IMR-90 (cell line): ENCODE data around the gene RGS19. TPM values are rescaled to one million over a fixed set of nuclear protein-coding genes. Genes with fewer than 3 reads are reported as not detected.

ENCODE experiments used
- ATAC-seq: fragments of 200-7000 bp; cut with Tn5 transposase; 2 replicates; pipeline ENCODE4 v1.9.1; 2020; ENCODE audit warnings: low read depth, mild to moderate bottlenecking, moderate library complexity
- BruUV-seq: library from RNA; stranded (reverse); fragments of 400-500 nt; replicated peaks from 2 replicates; lab custom pipeline; 2021; lab: Mats Ljungman, UMichigan
- CTCF ChIA-PET: fragments of 300-600 bp; formaldehyde crosslinking; extraction: SDS; loops from one replicate; lab custom pipeline; 2021; ENCODE audit warnings: antibody characterized with exemption; lab: Yijun Ruan, JAX
- POLR2A ChIA-PET: fragments of 300-600 bp; sonication (Branson Sonifier 250); formaldehyde crosslinking; loops from one replicate; lab custom pipeline; 2022; ENCODE audit warnings: antibody characterized with exemption; ENCODE audit not compliant: unreplicated experiment; lab: Charles Lee
- DNase-seq: peaks from one replicate; pipeline ENCODE4 v3.0.0; 2013
- H2AFZ ChIP-seq: replicated peaks from 2 replicates; pipeline ENCODE3; 2013; ENCODE audit warnings: low read length, mild to moderate bottlenecking; ENCODE audit not compliant: poor library complexity
- H2AK5ac ChIP-seq: 2 replicates; pipeline ENCODE4 v1.6.1; 2013; ENCODE audit warnings: low read depth, low read length, inconsistent platforms
- H2AK9ac ChIP-seq: replicated peaks from 2 replicates; pipeline ENCODE3; 2013; ENCODE audit warnings: mild to moderate bottlenecking, low read depth, low read length, moderate library complexity; ENCODE audit not compliant: poor library complexity
- H2BK120ac ChIP-seq: 2 replicates; pipeline ENCODE4 v1.6.1; 2013; ENCODE audit warnings: low read depth, low read length, inconsistent platforms
- H2BK15ac ChIP-seq: 3 replicates; pipeline ENCODE4 v1.6.1; 2013; ENCODE audit warnings: low read depth, low read length, inconsistent platforms
- H2BK20ac ChIP-seq: 2 replicates; pipeline ENCODE4 v1.6.1; 2013; ENCODE audit warnings: low read depth, mild to moderate bottlenecking, inconsistent platforms, low read length, moderate library complexity
- H2BK5ac ChIP-seq: 2 replicates; pipeline ENCODE4 v1.6.1; 2013; ENCODE audit warnings: mild to moderate bottlenecking, low read depth, low read length, inconsistent platforms; ENCODE audit not compliant: poor library complexity, severe bottlenecking
- H3K14ac ChIP-seq: replicated peaks from 2 replicates; pipeline ENCODE4 v1.6.1; 2013; ENCODE audit warnings: low read depth, low read length, inconsistent platforms
- H3K18ac ChIP-seq: 2 replicates; pipeline ENCODE4 v1.6.1; 2013; ENCODE audit warnings: low read depth, low read length, control low read depth
- H3K23ac ChIP-seq: 2 replicates; pipeline ENCODE4 v1.6.1; 2013; ENCODE audit warnings: low read depth, low read length, inconsistent platforms
- H3K27ac ChIP-seq: 2 replicates; pipeline ENCODE4 v1.5.1; 2013; ENCODE audit warnings: mild to moderate bottlenecking, control low read depth, low read length; ENCODE audit not compliant: insufficient read depth
- H3K27me3 ChIP-seq: 2 replicates; pipeline ENCODE4 v1.6.1; 2013; ENCODE audit warnings: low read length; ENCODE audit not compliant: control insufficient read depth, insufficient read depth
- H3K36me3 ChIP-seq: 2 replicates; pipeline ENCODE4 v1.6.1; 2013; ENCODE audit warnings: low read length, mixed read lengths; ENCODE audit not compliant: control insufficient read depth, insufficient read depth
- H3K4ac ChIP-seq: 2 replicates; pipeline ENCODE4 v1.6.1; 2013; ENCODE audit warnings: low read depth, low read length, inconsistent platforms
- H3K4me1 ChIP-seq: 2 replicates; pipeline ENCODE4 v1.6.1; 2013; ENCODE audit warnings: low read length, mixed read lengths; ENCODE audit not compliant: control insufficient read depth, insufficient read depth
- H3K4me2 ChIP-seq: 2 replicates; pipeline ENCODE4 v1.6.1; 2013; ENCODE audit warnings: low read depth, mild to moderate bottlenecking, control low read depth, low read length, moderate library complexity
- H3K4me3 ChIP-seq: 2 replicates; pipeline ENCODE4 v1.5.1; 2013; ENCODE audit warnings: low read depth, mild to moderate bottlenecking, control low read depth, low read length, moderate library complexity; ENCODE audit not compliant: insufficient read depth
- H3K56ac ChIP-seq: 2 replicates; pipeline ENCODE4 v1.6.1; 2013; ENCODE audit warnings: low read length, inconsistent platforms; ENCODE audit not compliant: insufficient read depth; ENCODE audit errors: extremely low read depth
- H3K79me1 ChIP-seq, 2 experiments: 2 replicates each; pipeline ENCODE4 v1.6.1; 2013; ENCODE audit warnings: low read length in 2 of 2, inconsistent platforms in 1 of 2, low read depth in 1 of 2
- H3K9ac ChIP-seq: 2 replicates; pipeline ENCODE4 v1.6.1; 2013; ENCODE audit warnings: low read depth, low read length, control low read depth
- H3K9me1 ChIP-seq: 2 replicates; pipeline ENCODE4 v1.6.1; 2013; ENCODE audit warnings: low read length, inconsistent platforms; ENCODE audit not compliant: insufficient read depth
- H3K9me3 ChIP-seq: 2 replicates; pipeline ENCODE4 v1.6.1; 2013; ENCODE audit warnings: low read length; ENCODE audit not compliant: control insufficient read depth, insufficient read depth
- H4K20me1 ChIP-seq: 2 replicates; pipeline ENCODE4 v1.6.1; 2013; ENCODE audit warnings: low read length, inconsistent platforms; ENCODE audit not compliant: insufficient read depth
- H4K5ac ChIP-seq: 2 replicates; pipeline ENCODE4 v1.6.1; 2013; ENCODE audit warnings: mild to moderate bottlenecking, low read depth, low read length, control low read depth
- H4K8ac ChIP-seq, 2 experiments: 2 replicates each; pipeline ENCODE4 v1.6.1; 2013; ENCODE audit warnings: low read depth in 2 of 2, low read length in 2 of 2, control low read depth in 1 of 2, inconsistent platforms in 1 of 2
- H4K91ac ChIP-seq: 2 replicates; pipeline ENCODE4 v1.6.1; 2013; ENCODE audit warnings: low read depth, low read length, inconsistent platforms; ENCODE audit not compliant: insufficient read depth
- FOS ChIP-seq: fragments of 150-350 bp; IDR thresholded peaks from 2 replicates; pipeline ENCODE4 v1.6.1; 2016; ENCODE audit warnings: low read depth, low read length
- MXI1 ChIP-seq: IDR thresholded peaks from 2 replicates; pipeline ENCODE4 v1.6.1; 2012; ENCODE audit warnings: low read depth, mild to moderate bottlenecking, low read length, moderate library complexity, borderline replicate concordance
- POLR2A ChIP-seq: IDR thresholded peaks from 2 replicates; pipeline ENCODE4 v1.6.1; 2012; ENCODE audit warnings: mild to moderate bottlenecking, low read depth, low read length
- RFX5 ChIP-seq: IDR thresholded peaks from 2 replicates; pipeline ENCODE4 v1.8.0; 2012; ENCODE audit warnings: low read depth, mild to moderate bottlenecking, low read length, moderate library complexity
- WGBS, 2 experiments: methylation state at CpG; one replicate each; pipeline versions ENCODE4 v1.1.5 to v1.1.7; 2013; ENCODE audit warnings: missing lambda C conversion rate in 2 of 2; ENCODE audit not compliant: insufficient read length in 1 of 2; ENCODE audit errors: extremely low coverage in 2 of 2; 5-methylcytosine and 5-hydroxymethylcytosine counted together
- dilution Hi-C: fragments of 300-500 bp; cut with HindIII; formaldehyde crosslinking; loops from one replicate; pipeline ENCODE4 v1.14.3; 2018; ENCODE audit warnings: low sequenced_read_pairs; ENCODE audit not compliant: unreplicated experiment
- in situ Hi-C: fragments of 300-500 bp; cut with MboI; formaldehyde crosslinking; loops from 3 replicates; pipeline ENCODE4 v1.14.3; 2019; ENCODE audit warnings: low sequenced_read_pairs, inconsistent platforms, mixed read lengths
- intact Hi-C: fragments of 100-400 bp; cut with micrococcal nuclease; formaldehyde crosslinking; loops from 2 replicates; pipeline ENCODE4 v1.10.0; 2022
- polyA plus RNA-seq, 3 experiments: library from polyadenylated mRNA; depleted of rRNA; stranded (reverse); fragments of >200 nt; gene quantifications; 2 replicates each; pipeline ENCODE4 v1.2.3, GENCODE V29; 2012; ENCODE audit warnings: low replicate concordance in 1 of 3
- total RNA-seq: library from RNA; depleted of rRNA; stranded (reverse); fragments of >200 nt; gene quantifications from 2 replicates; pipeline ENCODE4 v1.2.3, GENCODE V29; 2012

Gene RGS19
- total and polyA plus RNA-seq, 2 of the 4 experiments (the other 2 are of a cell fraction), result 7.7 to 17.5 TPM

GRCh38 chr20:64035066-64035932 lies 44.0 kb downstream of the RGS19 start (continued):
- no peak for TF ChIP-seq MXI1

GRCh38 chr20:64033981-64034493 lies 45.3 kb downstream of the RGS19 start:
- no peak overlapping the region for H2BK15ac ChIP-seq
- DNase-seq (no peak), ATAC-seq (no peak)
- H3K27ac ChIP-seq, result no peak overlapping the region
- no peak overlapping the region for H4K91ac ChIP-seq
- H4K8ac ChIP-seq, result no peak overlapping the region
- POLR2A ChIA-PET, result no interaction called here
- no peaks in the 10 kb centered on the region for H3K9me3 ChIP-seq
- no peak overlapping the region for H2AFZ ChIP-seq
- no peaks in the 10 kb centered on the region for H3K9me1 ChIP-seq
- peaks cover 5% of the 10 kb centered on the region; the same call in 1 of the 2 replicates for H4K20me1 ChIP-seq
- no peak overlapping the region for H3K4ac ChIP-seq
- H3K14ac ChIP-seq, result no peak overlapping the region
- intact Hi-C loops (no loop called here), in situ Hi-C loops (no loop called here), dilution Hi-C loops (no loop called here)
- H3K27me3 ChIP-seq, result peaks cover 10% of the 10 kb centered on the region; the same call in 1 of the 2 replicates
- no TSS peak for BruUV-seq
- no peaks in the 10 kb centered on the region for H3K79me1 ChIP-seq
- no peak overlapping the region for H3K18ac ChIP-seq
- TF ChIP-seq MXI1 (no peak), POLR2A (no peak), RFX5 (no peak), FOS (no peak)
- WGBS, 2 experiments, result no CpG with 5 or more reads among the region's 11 CpGs
- H3K36me3 ChIP-seq, result peaks cover 36% of the 10 kb centered on the region
- H3K9ac ChIP-seq, result no peak overlapping the region
- H3K56ac ChIP-seq, result no peak overlapping the region
- H3K4me3 ChIP-seq, result no peak overlapping the region
- no peak overlapping the region for H4K5ac ChIP-seq
- H3K23ac ChIP-seq, result no peak overlapping the region
- H2AK9ac ChIP-seq, result no peak overlapping the region
- CTCF ChIA-PET, result no interaction called here
- no peak overlapping the region for H2BK20ac ChIP-seq
- H2AK5ac ChIP-seq, result no peak overlapping the region
- H2BK5ac ChIP-seq, result no peak overlapping the region
- peaks cover 4% of the 10 kb centered on the region; the same call in 1 of the 2 replicates for H3K4me1 ChIP-seq
- H3K4me2 ChIP-seq, result no peak overlapping the region
- H2BK120ac ChIP-seq, result no peak overlapping the region
